NK-92 (cell line): ENCODE data around the gene SLC7A5.

ENCODE experiments used
- DNase-seq: peaks from one replicate; lab custom pipeline; 2025; ENCODE audit not compliant: unreplicated experiment; lab: John Stamatoyannopoulos, UW

The SLC7A5 gene

GRCh38 chr16:87847785-87848675 is 21.3 kb downstream of the SLC7A5 start:
- no peak for DNase-seq

GRCh38 chr16:87847467-87847784 is 21.9 kb downstream of the SLC7A5 start:
- DNase-seq, result no peak

GRCh38 chr16:87846705-87847466 is 22.4 kb downstream of the SLC7A5 start:
- DNase-seq, result no peak

GRCh38 chr16:87845807-87846619 is 23.3 kb downstream of the SLC7A5 start:
- DNase-seq, result no peak

GRCh38 chr16:87845213-87845612 is 24.1 kb downstream of the SLC7A5 start:
- DNase-seq, result no peak

GRCh38 chr16:87844809-87845208 is 24.5 kb downstream of the SLC7A5 start:
- no peak for DNase-seq

- no peak for DNase-seq
These were observed 25.1 kb downstream of the SLC7A5 start for GRCh38 chr16:87844120-87844733.

GRCh38 chr16:87843678-87844105 is 25.6 kb downstream of the SLC7A5 start:
- DNase-seq, result no peak

- no peak for DNase-seq
These were observed 27.0 kb downstream of the SLC7A5 start for GRCh38 chr16:87842209-87842869.

GRCh38 chr16:87841340-87842208 is 27.7 kb downstream of the SLC7A5 start:
- DNase-seq, result no peak

GRCh38 chr16:87840271-87840978 is 28.9 kb downstream of the SLC7A5 start:
- DNase-seq, result no peak

GRCh38 chr16:87839542-87840270 is 29.6 kb downstream of the SLC7A5 start:
- no peak for DNase-seq

GRCh38 chr16:87838643-87839541 is 30.4 kb downstream of the SLC7A5 start:
- DNase-seq, result no peak

- no peak for DNase-seq
These were observed 31.5 kb downstream of the SLC7A5 start for GRCh38 chr16:87837627-87838289.

- DNase-seq, result no peak
These were observed 32.3 kb downstream of the SLC7A5 start for GRCh38 chr16:87836844-87837581.

- no peak for DNase-seq
These were observed 32.9 kb downstream of the SLC7A5 start for GRCh38 chr16:87836346-87836843.
